GM19328 (cell line): ENCODE measurements around the gene MTHFD1L.

Experiments
- ATAC-seq: cut with Tn5 transposase; IDR thresholded peaks from one replicate; pipeline ENCODE4 v1.9.1; 2021; ENCODE audit warnings: mild to moderate bottlenecking, moderate library complexity; ENCODE audit not compliant: unreplicated experiment

The MTHFD1L gene

GRCh38 chr6:151088963-151089362, 223.5 kb downstream of the MTHFD1L start:
- no peak for ATAC-seq

- ATAC-seq = no peak
Observed at GRCh38 chr6:151089978-151090377, 224.5 kb downstream of the MTHFD1L start.

GRCh38 chr6:151091571-151091970, 226.1 kb downstream of the MTHFD1L start:
- no peak for ATAC-seq

- ATAC-seq = no peak
Observed at GRCh38 chr6:151092591-151092990, 227.1 kb downstream of the MTHFD1L start.

GRCh38 chr6:151093706-151094105, 228.2 kb downstream of the MTHFD1L start:
- no peak for ATAC-seq

GRCh38 chr6:151095538-151096254, 230.2 kb downstream of the MTHFD1L start:
- ATAC-seq = no peak

GRCh38 chr6:151096255-151096612, 230.7 kb downstream of the MTHFD1L start:
- ATAC-seq = no peak

GRCh38 chr6:151096691-151097606, 231.4 kb downstream of the MTHFD1L start:
- no peak for ATAC-seq

GRCh38 chr6:151098166-151098565, 232.7 kb downstream of the MTHFD1L start:
- no peak for ATAC-seq

GRCh38 chr6:151100326-151100725, 234.8 kb downstream of the MTHFD1L start:
- no peak for ATAC-seq

GRCh38 chr6:151101161-151101815, 235.8 kb downstream of the MTHFD1L start:
- no peak for ATAC-seq

- no peak for ATAC-seq
Observed at GRCh38 chr6:151101816-151102694, 236.6 kb downstream of the MTHFD1L start.

GRCh38 chr6:151103266-151103665, 237.8 kb downstream of the MTHFD1L start:
- ATAC-seq = no peak

- no peak for ATAC-seq
Observed at GRCh38 chr6:151107897-151108427, 242.5 kb downstream of the MTHFD1L start.

- ATAC-seq = no peak
Observed at GRCh38 chr6:151108548-151108947, 243.0 kb downstream of the MTHFD1L start.

- no peak for ATAC-seq
Observed at GRCh38 chr6:151109361-151109760, 243.9 kb downstream of the MTHFD1L start.

GRCh38 chr6:151109869-151110575, 244.5 kb downstream of the MTHFD1L start:
- no peak for ATAC-seq

GRCh38 chr6:151110576-151110905, 245.0 kb downstream of the MTHFD1L start:
- no peak for ATAC-seq

- no peak for ATAC-seq
Observed at GRCh38 chr6:151111670-151112069, 246.2 kb downstream of the MTHFD1L start.

GRCh38 chr6:151112130-151112529, 246.6 kb downstream of the MTHFD1L start:
- no peak for ATAC-seq
